GM21367 (cell line): ENCODE results near the gene KCNK4.
"Not testable (repeated sequence)": the region's sequence is repeated elsewhere in the genome, so short reads cannot be mapped to it uniquely, and the experiment has no call there.

Source experiments
- ATAC-seq: cut with Tn5 transposase; IDR thresholded peaks from one replicate; pipeline ENCODE4 v1.9.1; 2021; ENCODE audit not compliant: unreplicated experiment

Gene KCNK4

GRCh38 chr11:64291262-64291751, at the start of gene KCNK4:
TSS of gene KCNK4 (plus strand) at chr11:64291302. CDS start at chr11:64293019, 1,717 bp downstream.
- no peak for ATAC-seq

DNA sequence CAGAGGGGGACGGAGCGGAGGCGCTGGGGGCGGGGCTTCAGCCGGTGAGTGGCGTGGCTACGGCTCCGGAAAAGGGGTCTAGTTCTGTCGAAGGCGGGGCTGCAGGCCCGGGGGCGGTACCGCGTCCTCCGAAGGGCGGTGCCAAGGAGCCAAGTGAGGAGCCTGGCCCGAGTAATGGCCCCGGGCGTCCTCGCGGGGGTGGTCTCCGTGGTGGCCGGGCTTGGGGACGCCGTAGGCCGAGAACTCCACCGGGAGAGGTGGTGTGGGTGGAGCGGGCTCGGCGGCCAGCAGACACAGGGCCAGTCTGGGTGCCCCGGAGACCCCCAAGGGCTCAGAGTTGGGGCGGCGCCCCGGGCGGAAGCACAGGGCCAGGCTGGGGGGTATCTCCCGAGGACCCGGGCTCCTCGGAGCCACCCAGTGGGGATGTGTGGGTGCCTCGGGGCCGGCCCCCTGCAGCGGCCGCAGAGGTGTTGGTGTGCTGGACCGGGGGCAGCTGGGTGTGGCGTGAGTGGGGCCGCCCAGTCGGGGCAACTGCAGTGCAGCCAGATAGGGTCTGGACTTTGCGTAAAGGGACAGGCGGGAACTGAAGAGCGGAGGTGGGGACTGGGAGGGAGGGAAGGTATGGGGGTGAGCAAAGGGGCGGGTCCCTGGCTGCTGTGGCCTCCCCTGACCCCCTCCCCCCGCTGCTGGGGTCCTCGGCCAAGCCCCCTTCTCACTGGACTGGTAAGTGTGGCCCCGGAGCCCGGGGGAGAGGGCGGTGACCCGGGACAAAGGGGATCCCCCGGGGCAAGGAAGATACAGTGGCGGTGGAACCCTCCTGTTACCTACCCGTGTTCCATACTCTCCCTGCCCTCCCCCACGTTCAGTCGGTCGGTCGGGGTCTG, 49.4 kb upstream of the KCNK4 start:
- ATAC-seq, result peak; percentile 47

DNA sequence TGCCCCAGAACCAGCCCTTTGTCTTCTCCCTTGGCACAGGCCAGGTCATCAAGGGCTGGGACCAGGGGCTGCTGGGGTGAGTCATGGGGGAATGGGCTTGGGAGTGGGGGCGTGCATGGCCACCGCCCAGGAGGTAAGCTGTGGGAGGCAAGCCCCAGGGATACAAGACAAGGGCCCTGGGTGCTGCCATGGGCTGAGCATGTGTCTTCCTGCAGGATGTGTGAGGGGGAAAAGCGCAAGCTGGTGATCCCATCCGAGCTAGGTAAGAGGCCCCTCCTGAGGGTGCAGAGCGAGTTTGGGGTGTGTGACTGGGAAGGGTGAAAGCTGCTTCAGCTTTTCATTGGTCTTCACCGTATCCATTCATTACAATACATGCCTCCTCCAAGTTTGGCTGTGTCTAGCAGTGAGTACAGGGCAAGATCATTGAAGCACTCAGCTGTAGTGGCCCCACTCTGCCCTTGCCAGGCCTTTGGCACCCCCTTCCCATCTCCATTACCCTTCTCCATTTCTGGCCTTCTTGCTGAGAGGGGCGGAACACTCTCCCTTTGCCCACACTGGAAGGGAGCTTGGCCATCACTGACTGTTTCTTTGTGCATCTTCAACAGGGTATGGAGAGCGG, 47.8 kb upstream of the KCNK4 start:
- ATAC-seq, result no peak

- ATAC-seq, result no peak
These were observed 47.0 kb upstream of the KCNK4 start for GRCh38 chr11:64244107-64244506.

DNA sequence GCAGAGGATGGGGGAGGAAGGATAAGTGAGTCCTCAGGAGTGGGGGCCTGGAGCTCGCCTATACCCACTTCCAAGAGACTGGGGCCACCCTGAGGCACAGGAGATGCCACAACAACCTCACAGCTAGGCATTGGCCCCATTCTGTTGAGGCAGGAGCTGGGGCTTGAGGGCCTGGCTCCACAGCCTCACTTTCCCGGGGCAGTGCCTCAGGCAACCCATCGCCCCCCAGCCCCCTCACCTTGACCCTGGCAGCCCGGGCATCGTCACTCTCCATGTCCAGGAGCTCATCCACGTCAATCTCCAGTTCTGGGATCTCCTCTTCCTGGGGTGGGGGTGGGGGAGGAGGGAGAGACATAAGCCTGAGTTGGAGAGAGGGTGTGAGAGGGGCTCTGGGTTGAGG, 46.1 kb upstream of the KCNK4 start:
- ATAC-seq, result no peak

- ATAC-seq, result no peak
These were observed 45.7 kb upstream of the KCNK4 start for GRCh38 chr11:64245401-64245796.

GRCh38 chr11:64245797-64246620, 45.1 kb upstream of the KCNK4 start:
- no peak for ATAC-seq

DNA sequence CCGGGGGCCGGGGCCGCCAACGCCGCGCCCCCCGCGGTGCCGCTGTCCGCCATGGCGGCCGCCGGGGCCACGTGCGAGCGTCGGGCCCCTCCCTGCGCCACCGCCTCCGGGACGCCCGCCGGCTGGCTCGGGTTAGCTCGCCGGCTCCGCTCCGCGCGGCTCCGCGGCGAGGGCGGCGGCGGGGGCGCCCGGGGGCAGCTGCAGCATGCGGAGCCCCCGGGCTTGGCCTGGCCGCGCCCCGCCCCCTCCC, 44.6 kb upstream of the KCNK4 start:
- ATAC-seq, result not testable (repeated sequence)

- no peak for ATAC-seq
These were observed 44.0 kb upstream of the KCNK4 start, which contains the start of gene PPP1R14B for GRCh38 chr11:64246871-64247728. TSS of gene PPP1R14B (minus strand) at chr11:64246943. CDS start at chr11:64246673, 270 bp downstream.

- ATAC-seq, result no peak
These were observed 43.2 kb upstream of the KCNK4 start for GRCh38 chr11:64247729-64248531.

DNA sequence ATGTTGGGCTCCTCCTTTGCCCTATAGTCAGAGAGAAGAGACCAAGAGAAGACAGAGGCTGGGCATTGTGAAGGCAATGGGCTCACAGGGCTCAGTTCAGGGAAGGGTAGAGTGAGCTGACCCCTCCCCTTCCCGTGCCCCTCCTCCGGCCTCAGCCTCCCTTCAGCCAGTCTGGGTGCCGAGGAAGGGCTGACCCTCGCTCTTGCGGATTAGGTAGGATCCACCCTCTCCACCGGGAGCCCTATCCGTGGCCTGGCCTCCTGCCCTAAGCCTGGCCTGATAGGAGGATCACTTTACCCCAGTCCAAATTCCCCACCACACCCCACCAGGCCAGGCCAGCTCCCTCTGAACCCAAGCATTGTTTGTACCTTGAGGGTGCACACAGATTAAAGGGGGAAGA, 42.5 kb upstream of the KCNK4 start:
- no peak for ATAC-seq

DNA sequence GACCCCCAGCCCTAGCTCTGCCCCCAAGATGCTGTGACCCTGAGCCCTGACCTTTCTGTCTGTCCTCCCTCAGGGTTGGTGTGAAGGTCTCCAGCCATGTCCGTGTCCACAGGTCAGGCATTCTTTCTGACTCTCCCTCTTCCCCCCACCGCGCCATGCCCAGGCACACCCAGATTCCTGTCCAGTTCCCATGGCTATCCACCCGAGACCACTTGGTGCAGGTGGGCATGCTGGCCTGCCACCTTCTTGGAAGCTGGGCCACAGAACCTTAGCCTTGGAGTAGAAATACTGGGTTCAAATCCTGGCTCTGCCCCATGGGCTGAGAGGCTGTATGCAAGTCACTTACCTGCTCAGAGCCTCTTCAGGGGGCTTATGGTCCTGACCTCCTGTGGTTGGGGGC, 42.1 kb upstream of the KCNK4 start:
- ATAC-seq, result no peak

DNA sequence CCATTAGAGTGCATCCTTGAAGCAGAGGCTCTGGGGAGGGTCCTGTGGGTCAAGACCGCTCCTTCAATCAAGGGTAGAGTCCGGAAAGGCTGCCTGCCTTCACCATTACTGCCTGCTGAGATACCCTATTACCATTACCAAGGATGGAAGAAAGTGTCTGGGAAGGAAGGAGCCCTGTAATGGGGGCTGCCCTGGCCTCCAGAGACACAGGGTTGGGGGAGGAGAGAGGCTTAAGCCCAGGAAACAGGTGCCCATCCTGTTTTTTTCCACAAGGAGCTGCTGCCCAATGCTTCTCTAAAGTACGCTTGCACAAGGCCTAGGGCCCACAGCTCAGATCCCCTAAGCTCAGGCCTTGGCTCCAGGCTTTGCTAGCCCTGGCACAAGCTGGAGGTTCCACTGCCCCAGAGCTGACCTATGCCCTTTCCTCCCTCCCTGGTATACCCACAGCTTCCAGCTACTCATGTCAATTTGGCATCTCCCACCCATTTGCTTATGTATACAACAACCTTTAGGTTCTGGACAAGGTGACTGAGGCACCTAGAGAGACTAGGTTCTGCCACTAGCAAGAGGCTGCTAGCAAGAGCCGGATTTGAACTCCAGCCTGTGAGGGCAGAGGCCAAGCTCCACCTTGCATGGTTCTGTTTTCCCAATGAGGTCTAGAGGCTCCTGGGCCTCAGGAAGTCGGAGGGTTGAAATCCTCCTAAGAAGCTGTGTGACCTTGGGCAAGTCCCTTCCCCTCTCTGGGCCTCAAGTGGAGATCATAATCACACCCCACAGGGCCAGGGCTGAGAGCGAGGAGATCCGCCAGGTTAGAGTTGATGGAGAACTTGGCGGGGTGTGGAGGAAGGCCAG, 41.3 kb upstream of the KCNK4 start:
- ATAC-seq, result no peak

DNA sequence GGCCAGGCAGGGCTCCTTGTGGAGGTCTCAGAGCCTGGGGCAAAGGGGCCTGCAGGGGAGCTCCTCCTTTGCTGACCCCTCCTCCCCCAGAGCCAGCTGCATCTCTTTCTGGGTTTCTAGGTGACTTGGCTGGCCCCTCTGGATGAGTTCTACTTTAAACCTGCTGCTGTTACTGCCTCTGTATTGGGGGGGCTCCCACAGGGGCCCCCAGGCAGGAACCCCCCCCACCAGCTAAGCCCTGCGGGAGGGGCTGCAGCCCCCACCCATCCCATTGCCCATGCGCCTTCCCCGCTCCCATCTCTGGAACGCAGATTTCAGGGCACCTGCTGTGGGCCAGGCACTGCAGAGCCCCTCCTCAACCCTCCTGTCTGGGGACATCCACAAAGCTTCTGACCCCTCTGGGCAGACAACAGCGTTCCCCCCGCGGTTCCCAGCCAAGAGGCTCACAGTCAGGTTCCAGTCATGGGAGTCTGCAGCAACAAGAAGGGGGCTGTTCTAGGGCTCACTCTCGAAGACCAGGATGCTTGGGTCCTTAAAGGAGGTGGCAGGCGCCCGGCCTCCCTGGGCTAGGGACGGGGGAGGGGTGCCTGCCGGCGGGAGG, 40.6 kb upstream of the KCNK4 start:
- ATAC-seq, result no peak

- ATAC-seq, result peak; percentile 29
These were observed 39.9 kb upstream of the KCNK4 start, which contains the start of gene PLCB3 for GRCh38 chr11:64251016-64251752. TSS of gene PLCB3 (plus strand) at chr11:64251530. CDS start at chr11:64251650, 120 bp downstream.

- no peak for ATAC-seq
These were observed 39.4 kb upstream of the KCNK4 start for GRCh38 chr11:64251753-64252002.

DNA sequence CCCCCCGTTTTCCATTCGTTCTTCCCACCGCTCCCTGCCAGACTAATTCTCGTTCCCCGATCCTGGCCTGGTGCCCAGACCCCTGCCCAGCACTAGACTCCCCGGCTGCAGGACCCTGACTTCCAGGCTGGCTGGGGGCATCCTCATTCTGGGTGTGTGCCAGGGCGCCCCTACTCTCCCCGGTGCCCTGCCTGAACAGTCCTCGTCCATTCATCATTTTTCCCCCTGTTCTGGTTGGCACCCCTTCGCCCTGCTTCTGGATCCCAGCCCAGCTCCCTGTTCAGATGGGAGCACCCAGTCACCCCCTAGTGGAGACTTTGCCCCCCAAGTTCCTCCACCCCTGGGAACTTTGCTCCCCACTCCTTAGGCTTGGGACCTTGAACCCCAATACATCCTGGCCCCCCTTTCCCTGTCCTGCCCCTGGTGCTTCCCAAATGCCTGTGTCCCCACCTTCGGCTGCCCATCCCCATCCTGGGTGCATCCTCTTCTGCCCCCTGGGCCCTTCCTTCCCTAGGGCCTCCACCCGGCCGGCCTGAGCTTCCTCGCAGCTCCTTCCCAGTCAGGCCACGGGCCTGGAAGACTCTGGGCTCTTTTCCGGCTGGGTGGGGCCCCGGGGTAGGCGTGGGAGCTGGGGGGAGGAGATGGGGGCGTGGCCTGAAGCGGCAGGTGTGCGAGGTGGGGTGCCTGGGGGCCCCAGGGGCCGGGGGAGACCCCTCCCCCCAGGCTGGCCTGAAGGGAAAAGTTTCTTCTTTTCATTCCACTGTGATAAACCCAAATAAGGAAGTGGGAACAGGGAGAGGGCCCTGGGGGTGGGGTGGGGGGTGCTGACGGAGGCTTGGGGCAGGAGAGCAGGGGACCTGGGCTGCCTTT, 38.9 kb upstream of the KCNK4 start:
- no peak for ATAC-seq
